HepG2 (cell line): ENCODE results near the gene NPEPL1.

Experiments used
- CTCF ChIP-seq: sonication (generic); formaldehyde crosslinking; IDR thresholded peaks from 2 replicates; pipeline ENCODE4 v1.5.0; 2020; ENCODE audit warnings: mild to moderate bottlenecking, missing genetic modification reagents, moderate library complexity
- HOXD1 ChIP-seq: sonication (generic); formaldehyde crosslinking; IDR thresholded peaks from 2 replicates; pipeline ENCODE4 v1.5.0; 2020; ENCODE audit warnings: missing genetic modification reagents
- JUN ChIP-seq: sonication (generic); formaldehyde crosslinking; IDR thresholded peaks from 2 replicates; pipeline ENCODE4 v1.4.0; 2020; ENCODE audit warnings: mild to moderate bottlenecking, missing genetic modification reagents
- MAFK ChIP-seq, 2 experiments: IDR thresholded peaks in 1 of 2; conservative IDR thresholded peaks in 1 of 2; 2 replicates each; pipeline ENCODE4 v1.6.1; 2011; ENCODE audit warnings: improper control_type of control experiment in 2 of 2, low read length in 2 of 2
- NFE2L2 ChIP-seq: fragments of 150-350 bp; IDR thresholded peaks from 2 replicates; pipeline ENCODE4 v1.6.1; 2014; ENCODE audit warnings: low read length
- POLR2A ChIP-seq, 2 experiments: IDR thresholded peaks; 2 replicates each; pipeline ENCODE4 v1.6.1; 2011; ENCODE audit warnings: low read depth in 2 of 2, low read length in 2 of 2, mild to moderate bottlenecking in 1 of 2, moderate library complexity in 1 of 2; ENCODE audit not compliant: insufficient read depth in 1 of 2
- RBM22 ChIP-seq: fragments of 200-400 bp; formaldehyde crosslinking; optimal IDR thresholded peaks from 2 replicates; pipeline ENCODE3; 2017; ENCODE audit warnings: mild to moderate bottlenecking, low read length, moderate library complexity
- ZNF3 ChIP-seq: IDR thresholded peaks from 2 replicates; pipeline ENCODE4 v1.7.0; 2017; ENCODE audit warnings: inconsistent platforms
- ZNF343 ChIP-seq: sonication (generic); formaldehyde crosslinking; IDR thresholded peaks from 2 replicates; pipeline ENCODE4 v1.4.0; 2020; ENCODE audit warnings: mild to moderate bottlenecking, missing genetic modification reagents
- ZNF766 ChIP-seq: sonication (generic); formaldehyde crosslinking; IDR thresholded peaks from 2 replicates; pipeline ENCODE4 v1.5.0; 2020; ENCODE audit warnings: missing genetic modification reagents, borderline replicate concordance

DNA sequence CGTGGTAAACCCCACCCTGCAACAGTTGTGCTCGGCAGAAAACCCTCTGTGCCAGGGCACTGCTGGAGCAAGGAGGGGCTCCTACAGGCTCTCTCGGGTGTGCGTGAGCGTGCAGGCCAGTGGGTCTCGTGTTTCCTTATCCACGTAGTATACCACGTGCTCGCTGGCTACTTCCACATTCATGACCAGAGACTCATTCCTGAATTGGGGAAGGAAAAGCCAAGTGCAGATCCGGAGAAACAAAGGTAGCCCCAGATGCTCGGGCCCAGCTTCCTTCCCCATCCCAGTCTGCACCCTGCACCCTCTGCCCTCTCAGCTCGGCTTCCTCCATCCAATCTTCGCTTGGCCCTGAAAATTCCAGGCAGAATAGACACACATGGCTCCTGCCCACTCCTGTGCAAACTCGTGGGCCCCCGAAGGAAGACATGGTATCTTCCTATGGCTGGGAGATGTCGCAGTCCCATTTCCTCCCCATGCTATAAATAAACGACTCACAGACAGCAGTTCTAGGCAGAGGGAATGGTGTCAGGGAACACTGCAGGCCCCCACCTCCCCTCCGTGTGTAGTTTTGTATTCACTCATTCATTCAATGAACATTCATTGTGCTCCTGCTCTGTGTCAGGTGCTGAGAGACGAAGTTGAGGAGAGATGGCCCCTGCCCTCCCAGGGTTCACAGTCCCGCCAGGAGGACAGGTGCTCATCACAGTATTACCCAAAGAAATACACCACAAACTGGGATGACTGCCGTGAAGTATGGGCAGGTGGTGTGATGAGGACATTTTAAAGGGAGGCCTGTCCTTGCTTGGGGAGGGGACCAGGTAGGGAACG, 29.6 kb downstream of the NPEPL1 start:
- TF ChIP-seq JUN (CRISPR knock-in tag) (no peak), ZNF766 (CRISPR knock-in tag) (no peak), HOXD1 (no peak), ZNF3 (no peak), POLR2A (IDR thresholded peaks at IDR 0.05; ENCODE audit: insufficient read depth in 1 of 2, low read depth in 2 of 2, low read length in 2 of 2) (no peak), CTCF (CRISPR knock-in tag) (no peak), NFE2L2 (no peak), RBM22 (no peak), MAFK (conservative IDR thresholded peaks at IDR 0.05 in 1 of 2, IDR thresholded peaks at IDR 0.05 in 1 of 2; ENCODE audit: low read length in 2 of 2) (no peak), ZNF343 (CRISPR knock-in tag) (no peak)
